OCI-LY7 (cell line): ENCODE results near the gene MKNK2. TPM values are rescaled to one million over a fixed set of nuclear protein-coding genes. Genes with fewer than 3 reads are reported as not detected.

ENCODE experiments used
- BruUV-seq: library from RNA; stranded (reverse); fragments of 400-500 nt; replicated peaks from 2 replicates; lab custom pipeline; 2021; lab: Mats Ljungman, UMichigan
- CTCF ChIA-PET: fragments of 300-600 bp; sonication (Branson Sonifier 250); formaldehyde crosslinking; loops from one replicate; lab custom pipeline; 2022; ENCODE audit warnings: antibody characterized with exemption; ENCODE audit not compliant: unreplicated experiment; lab: Charles Lee
- POLR2A ChIA-PET: fragments of 300-600 bp; sonication (Branson Sonifier 250); formaldehyde crosslinking; loops from one replicate; lab custom pipeline; 2022; ENCODE audit warnings: antibody characterized with exemption; lab: Charles Lee
- DNase-seq: peaks from one replicate; pipeline ENCODE4 v3.0.0-alpha.2; 2015; ENCODE audit warnings: low spot score
- H2AFZ ChIP-seq: fragments of 200-600 bp; sonication (generic), shearing (Covaris generic); 2 replicates; pipeline ENCODE4 v1.6.1; 2014; ENCODE audit warnings: mild to moderate bottlenecking, antibody characterized with exemption, low read length, moderate library complexity
- H3K27ac ChIP-seq: fragments of 200-600 bp; sonication (generic); 2 replicates; pipeline ENCODE4 v1.5.1; 2014; ENCODE audit warnings: mixed run types, low read depth, mild to moderate bottlenecking, moderate library complexity, low read length, inconsistent platforms; ENCODE audit not compliant: poor library complexity, severe bottlenecking
- H3K36me3 ChIP-seq: fragments of 200-600 bp; sonication (generic); 2 replicates; pipeline ENCODE4 v1.6.1; 2014; ENCODE audit warnings: mild to moderate bottlenecking, antibody characterized with exemption, low read length, moderate library complexity, mixed read lengths; ENCODE audit not compliant: insufficient read depth
- H3K4me1 ChIP-seq: fragments of 200-600 bp; sonication (generic); 2 replicates; pipeline ENCODE4 v1.5.1; 2014; ENCODE audit warnings: mild to moderate bottlenecking, low read length; ENCODE audit not compliant: insufficient read depth, poor library complexity, severe bottlenecking
- H3K4me2 ChIP-seq: fragments of 200-600 bp; sonication (generic); 2 replicates; pipeline ENCODE4 v1.6.1; 2014; ENCODE audit warnings: mild to moderate bottlenecking, low read length
- H3K4me3 ChIP-seq: fragments of 200-600 bp; sonication (generic); 2 replicates; pipeline ENCODE4 v1.5.1; 2014; ENCODE audit warnings: mild to moderate bottlenecking, low read depth, low read length; ENCODE audit not compliant: poor library complexity, severe bottlenecking
- H3K79me2 ChIP-seq: fragments of 200-600 bp; sonication (generic); 2 replicates; pipeline ENCODE4 v1.6.1; 2016; ENCODE audit warnings: low read depth, mild to moderate bottlenecking, low read length, moderate library complexity, mixed read lengths; ENCODE audit not compliant: insufficient read depth
- H3K9me2 ChIP-seq: fragments of 200-600 bp; sonication (generic); 2 replicates; pipeline ENCODE4 v1.6.1; 2016; ENCODE audit warnings: mild to moderate bottlenecking, low read length, mixed read lengths; ENCODE audit not compliant: insufficient read depth
- H3K9me3 ChIP-seq: fragments of 200-600 bp; sonication (generic); 2 replicates; pipeline ENCODE4 v1.6.1; 2014; ENCODE audit warnings: mild to moderate bottlenecking, mixed run types, low read length, mixed read lengths
- H4K20me1 ChIP-seq: fragments of 200-600 bp; sonication (generic); 2 replicates; pipeline ENCODE4 v1.6.1; 2014; ENCODE audit warnings: mild to moderate bottlenecking, antibody characterized with exemption, low read length, moderate library complexity, mixed read lengths; ENCODE audit not compliant: insufficient read depth
- CTCF ChIP-seq: fragments of 200-600 bp; sonication (generic); conservative IDR thresholded peaks from 2 replicates; pipeline ENCODE4 v1.5.1; 2014; ENCODE audit warnings: mild to moderate bottlenecking, antibody characterized with exemption, low read length, moderate library complexity, mixed read lengths
- EZH2phosphoT487 ChIP-seq: fragments of 200-600 bp; sonication (generic); IDR thresholded peaks from 2 replicates; pipeline ENCODE4 v1.6.1; 2018; ENCODE audit warnings: low read depth, borderline replicate concordance, mild to moderate bottlenecking, mixed run types, antibody characterized with exemption, low read length, moderate library complexity, mixed read lengths
- intact Hi-C: fragments of 100-400 bp; cut with micrococcal nuclease; formaldehyde crosslinking; loops from one replicate; pipeline ENCODE4 v1.10.0; 2022; ENCODE audit not compliant: unreplicated experiment
- total RNA-seq, 2 experiments: library from RNA; depleted of rRNA in 1 of 2; stranded (reverse); fragments of >200 nt in 1 of 2; shearing (Covaris generic) in 1 of 2; gene quantifications; 2 replicates each; pipeline ENCODE4 v1.2.3, GENCODE V29; 2014 to 2022

Gene MKNK2
- total RNA-seq, 2 experiments from 2014 or later, result 115 to 225 TPM

GRCh38 chr19:2033115-2033824 lies 17.8 kb downstream of the MKNK2 start:
- H3K36me3 ChIP-seq, result peaks cover 9% of the 10 kb centered on the region
- intact Hi-C loops, result no loop called here
- H3K27ac ChIP-seq, result no peak overlapping the region
- no peak overlapping the region for H3K4me2 ChIP-seq
- peaks cover 11% of the 10 kb centered on the region for H3K4me1 ChIP-seq
- ChIA-PET CTCF (no interaction called here), POLR2A (no interaction called here)
- no peak overlapping the region for H3K4me3 ChIP-seq
- H3K9me2 ChIP-seq, result no peaks in the 10 kb centered on the region
- H3K79me2 ChIP-seq, result no peaks in the 10 kb centered on the region
- no peak overlapping the region for H2AFZ ChIP-seq
- H4K20me1 ChIP-seq, result no peaks in the 10 kb centered on the region
- H3K9me3 ChIP-seq, result no peaks in the 10 kb centered on the region
- no TSS peak for BruUV-seq
- DNase-seq, result no peak
- TF ChIP-seq CTCF (no peak), EZH2phosphoT487 (no peak)

GRCh38 chr19:2032296-2032941 lies 18.6 kb downstream of the MKNK2 start:
- DNase-seq, result no peak
- TF ChIP-seq CTCF (no peak), EZH2phosphoT487 (no peak)
- BruUV-seq, result no TSS peak
- intact Hi-C loops, result no loop called here
- no peak overlapping the region for H3K4me3 ChIP-seq
- no peaks in the 10 kb centered on the region for H3K9me2 ChIP-seq
- POLR2A ChIA-PET, result no interaction called here
- no peak overlapping the region for H2AFZ ChIP-seq
- no peaks in the 10 kb centered on the region for H3K79me2 ChIP-seq
- H3K9me3 ChIP-seq, result no peaks in the 10 kb centered on the region
- H3K4me1 ChIP-seq, result peaks cover 11% of the 10 kb centered on the region
- CTCF ChIA-PET, result no interaction called here
- no peak overlapping the region for H3K27ac ChIP-seq
- no peaks in the 10 kb centered on the region for H4K20me1 ChIP-seq
- H3K36me3 ChIP-seq, result 0 out of 2 replicates have a peak, but pooled peaks cover under 1% of the 10 kb centered on the region
- no peak overlapping the region for H3K4me2 ChIP-seq

- no peak overlapping the region for H3K4me2 ChIP-seq
- DNase-seq, result no peak
- H3K36me3 ChIP-seq, result no peaks in the 10 kb centered on the region
- no peak overlapping the region for H3K27ac ChIP-seq
- H3K9me3 ChIP-seq, result no peaks in the 10 kb centered on the region
- POLR2A ChIA-PET, result interaction anchor here (1.2 kb wide), 1 partner anchor 131 kb away, joined by 3 read pairs; no protein-coding TSS in a partner anchor
- TF ChIP-seq CTCF, result no peak
- TF ChIP-seq EZH2phosphoT487, result no peak
- no TSS peak for BruUV-seq
- no peaks in the 10 kb centered on the region for H4K20me1 ChIP-seq
- CTCF ChIA-PET, result no interaction called here
- H2AFZ ChIP-seq, result no peak overlapping the region
- no peak overlapping the region for H3K4me3 ChIP-seq
- no peaks in the 10 kb centered on the region for H3K9me2 ChIP-seq
- H3K4me1 ChIP-seq, result peaks cover 4% of the 10 kb centered on the region
- intact Hi-C loops, result no loop called here
- H3K79me2 ChIP-seq, result no peaks in the 10 kb centered on the region
Observed at GRCh38 chr19:2027361-2027760, 23.7 kb downstream of the MKNK2 start.
